NCI-H1092 (cell line): ENCODE measurements around the gene PTCD2.

Source experiments
- DNase-seq: peaks from one replicate; lab custom pipeline; 2025; lab: John Stamatoyannopoulos, UW

Gene PTCD2, protein sequence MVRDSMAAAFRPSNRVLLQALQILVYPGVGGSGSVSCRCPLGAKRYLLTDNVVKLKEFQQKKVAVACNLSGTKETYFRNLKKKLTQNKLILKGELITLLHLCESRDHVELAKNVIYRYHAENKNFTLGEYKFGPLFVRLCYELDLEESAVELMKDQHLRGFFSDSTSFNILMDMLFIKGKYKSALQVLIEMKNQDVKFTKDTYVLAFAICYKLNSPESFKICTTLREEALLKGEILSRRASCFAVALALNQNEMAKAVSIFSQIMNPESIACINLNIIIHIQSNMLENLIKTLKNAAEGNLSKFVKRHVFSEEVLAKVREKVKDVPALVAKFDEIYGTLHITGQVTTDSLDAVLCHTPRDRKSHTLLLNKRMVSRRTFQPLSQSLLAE

DNA sequence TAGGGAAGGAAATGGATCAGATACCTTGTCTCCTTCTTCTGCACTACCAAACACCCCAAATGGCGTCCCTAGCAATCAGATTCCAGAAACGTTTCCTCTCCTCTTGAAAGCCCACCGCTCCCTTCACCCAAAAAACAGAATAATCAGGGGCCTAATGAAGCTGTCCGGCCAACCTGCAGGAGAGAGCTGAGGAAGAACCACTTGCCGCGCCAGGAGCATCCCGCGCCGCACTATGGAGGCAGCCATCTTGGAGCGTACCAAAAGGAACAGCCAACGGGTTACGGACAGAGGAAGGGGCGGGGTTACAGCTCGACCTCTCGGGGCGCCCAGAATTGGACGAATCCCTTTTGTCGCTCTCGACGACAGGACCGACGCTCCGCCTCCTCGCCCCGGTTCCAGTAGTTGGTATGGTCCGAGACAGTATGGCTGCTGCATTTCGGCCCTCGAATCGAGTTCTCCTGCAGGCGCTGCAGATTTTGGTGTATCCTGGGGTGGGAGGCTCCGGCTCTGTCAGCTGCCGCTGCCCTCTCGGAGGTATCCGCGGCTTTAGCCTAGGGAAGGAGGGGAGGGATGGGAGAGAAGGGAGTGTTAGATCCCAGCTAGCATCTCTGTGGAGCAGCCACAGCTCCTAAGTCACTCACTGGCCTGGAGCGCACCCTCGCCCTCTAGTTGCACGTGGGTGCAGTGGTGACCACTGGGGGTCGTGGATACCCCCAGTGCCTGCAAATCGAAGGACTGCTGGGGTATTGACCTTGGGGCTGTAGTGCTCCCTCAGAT is at the start of gene PTCD2, which contains the start of gene MRPS27:
Gene PTCD2 (plus strand): TSS at position 398 of the 777 bp plus-strand sequence. CDS start 10 bp downstream, at position 408.
Gene MRPS27 (minus strand): TSS at position 265 of the 777 bp plus-strand sequence. CDS start 19 bp downstream, at position 246.
- DNase-seq: peak; percentile 94

DNA sequence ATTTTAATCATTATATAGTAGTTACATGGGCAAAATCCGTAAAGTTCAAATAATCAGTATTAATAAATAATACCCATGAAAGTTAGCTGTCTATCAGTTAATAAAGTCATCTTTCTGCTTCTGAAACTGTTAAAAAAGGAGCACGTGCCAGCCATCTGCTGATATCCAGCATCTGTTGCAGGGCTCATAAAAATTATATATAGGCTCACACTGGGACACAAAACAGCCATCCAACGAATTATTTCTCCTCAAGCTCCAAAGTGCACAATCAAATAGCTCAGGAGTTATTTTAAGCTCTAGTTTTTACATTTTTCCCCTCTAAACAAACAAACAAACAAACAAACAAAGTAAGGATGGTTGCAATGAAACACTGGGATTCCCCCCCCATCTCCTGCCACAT is 48.5 kb upstream of the PTCD2 start:
- DNase-seq: no peak

DNA sequence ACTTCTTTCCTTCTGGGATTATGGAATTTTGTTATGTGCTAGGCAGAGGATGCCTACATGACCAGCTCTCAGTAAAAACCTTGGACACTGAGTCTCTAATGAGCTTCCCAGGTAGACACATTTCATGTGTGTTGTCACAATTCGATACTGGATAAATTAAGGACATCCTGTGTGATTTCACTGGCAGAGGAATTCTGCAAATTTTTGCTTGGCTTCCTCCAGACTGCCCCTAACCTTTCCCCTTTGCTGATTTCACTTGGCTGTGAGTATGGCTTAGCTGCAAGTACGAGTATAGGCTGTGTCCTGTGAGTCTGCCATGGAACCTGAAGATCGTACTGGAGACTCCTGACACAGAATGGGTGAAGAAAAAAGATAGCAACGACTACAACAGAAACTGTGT is 47.8 kb upstream of the PTCD2 start:
- DNase-seq: no peak

DNA sequence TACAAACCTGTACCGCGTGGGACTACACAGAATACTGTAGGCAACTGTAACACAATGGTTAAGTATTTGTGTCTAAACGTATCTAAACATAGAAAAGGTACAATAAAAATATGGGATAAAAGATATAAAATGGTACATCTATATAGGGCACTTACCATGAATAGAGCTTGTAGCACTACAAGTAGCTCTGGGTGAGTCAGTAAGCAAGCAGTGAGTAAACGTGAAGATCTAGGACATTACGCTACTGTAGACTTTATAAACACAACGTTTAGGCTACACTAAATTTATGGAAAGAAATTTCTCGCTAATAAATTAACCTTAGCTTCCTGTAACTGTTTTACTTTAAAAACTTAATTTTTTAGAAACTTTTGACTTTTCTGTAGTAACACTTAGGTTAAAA is 46.6 kb upstream of the PTCD2 start:
- DNase-seq: no peak

DNA sequence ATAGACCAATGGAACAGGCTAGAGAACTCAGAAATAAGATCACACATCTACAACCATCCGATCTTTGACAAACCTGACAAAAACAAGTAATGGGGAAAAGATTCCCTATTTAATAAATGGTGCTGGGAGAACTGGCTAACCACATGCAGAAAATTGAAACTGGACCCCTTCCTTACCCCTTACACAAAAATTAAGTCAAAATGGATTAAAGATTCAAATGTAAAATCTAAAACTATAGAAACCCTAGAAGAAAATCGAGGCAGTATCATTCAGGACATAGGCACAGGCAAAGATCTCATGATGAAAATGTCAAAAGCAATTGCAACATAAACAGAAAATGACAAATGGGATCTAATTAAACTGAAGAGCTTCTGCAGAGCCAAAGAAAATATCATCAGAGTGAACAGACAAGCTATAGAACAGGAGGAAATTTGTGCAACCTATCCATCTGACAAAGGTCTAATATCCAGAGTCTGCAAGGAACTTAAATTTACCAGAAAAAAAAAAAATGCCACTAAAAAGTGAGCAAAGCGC is 43.9 kb upstream of the PTCD2 start:
- no peak for DNase-seq

DNA sequence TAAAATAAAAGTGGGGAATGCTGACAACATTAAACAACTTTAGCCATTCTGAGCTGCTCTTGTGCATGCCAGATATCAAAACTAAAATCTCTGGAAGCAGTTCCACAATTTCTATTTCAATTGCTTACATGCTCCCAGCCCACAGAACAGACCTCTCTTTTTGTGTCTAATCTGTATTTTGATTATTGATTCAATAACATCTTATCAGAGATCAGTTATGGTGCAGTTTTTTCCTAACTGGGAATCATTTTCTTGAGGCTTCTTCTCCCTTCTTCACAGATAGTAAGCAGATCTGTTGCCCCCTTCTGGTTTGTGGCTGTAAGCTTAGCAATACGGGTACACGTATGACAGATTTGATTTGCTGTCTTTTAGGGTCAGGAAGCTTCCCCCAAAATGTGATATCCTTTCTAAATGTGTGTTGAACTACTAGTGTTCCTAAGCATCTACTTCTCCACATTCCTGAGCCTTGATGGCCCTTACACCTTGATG is 39.5 kb upstream of the PTCD2 start:
- DNase-seq: no peak

DNA sequence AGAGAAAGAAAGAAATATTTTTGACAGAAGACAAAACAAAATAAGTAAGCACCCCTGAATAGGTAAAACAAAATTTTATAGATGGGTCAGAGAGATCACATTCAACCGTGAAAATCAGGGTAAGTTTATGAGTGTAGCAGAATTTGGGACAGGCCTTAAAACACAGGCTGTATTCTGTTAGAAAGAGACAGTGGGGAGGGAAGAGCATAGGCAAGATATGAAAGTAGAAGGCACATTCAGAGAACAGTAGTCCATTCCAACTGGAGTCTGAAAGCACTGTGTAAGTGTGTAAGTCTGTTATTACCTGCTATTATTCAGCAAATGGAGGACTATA is 38.8 kb upstream of the PTCD2 start:
- DNase-seq: no peak

DNA sequence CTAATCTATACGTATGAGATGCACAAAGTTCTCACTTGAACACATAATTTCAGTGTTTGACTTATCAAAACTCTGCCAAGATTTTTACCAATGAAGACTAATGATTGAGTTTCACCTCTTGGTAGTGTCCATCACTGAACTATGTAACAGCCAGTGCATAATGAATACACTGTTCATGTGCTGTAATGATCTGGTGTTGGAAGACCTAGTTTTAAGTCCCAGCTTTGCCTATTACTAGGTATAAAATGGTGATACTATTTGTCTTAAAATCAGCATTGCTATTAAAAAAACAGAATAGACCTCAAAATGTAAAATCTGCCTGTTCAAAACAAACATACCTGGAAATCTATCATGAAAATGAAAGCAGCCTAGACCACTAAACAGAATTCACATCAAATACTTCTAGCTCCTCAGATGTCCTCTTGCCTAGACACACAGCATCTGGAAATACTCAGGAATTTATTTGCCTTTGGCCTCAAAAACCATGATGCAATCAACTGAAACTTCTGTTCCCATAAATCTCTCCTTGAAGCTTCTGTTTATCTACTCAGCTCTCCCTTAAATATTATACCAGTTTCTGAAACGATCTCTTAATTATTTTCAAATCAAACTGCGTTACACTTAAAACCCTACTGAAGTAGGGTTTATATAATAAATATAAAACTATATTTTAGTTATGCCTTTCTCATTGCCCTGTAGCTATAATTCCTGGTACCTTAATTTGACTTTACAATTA is 38.2 kb upstream of the PTCD2 start:
- DNase-seq: no peak

DNA sequence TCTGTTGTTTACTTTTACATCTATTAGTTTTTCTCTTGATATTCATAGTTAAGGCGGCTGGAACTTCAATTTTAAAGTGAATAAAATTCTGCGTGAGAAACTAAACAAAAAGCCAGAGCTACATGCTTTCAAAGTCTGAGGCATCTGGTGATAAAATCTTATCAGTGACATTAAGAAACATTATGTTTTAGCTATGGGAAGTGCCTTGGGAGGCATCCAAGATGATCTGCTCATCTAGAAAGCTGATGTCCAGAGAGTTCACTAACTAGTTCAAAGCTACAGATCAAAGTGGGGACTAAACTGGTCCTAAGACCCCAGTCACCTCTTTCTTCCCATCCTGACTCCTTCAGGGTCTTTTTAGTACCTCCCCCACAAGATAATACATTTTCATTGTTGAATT is 37.3 kb upstream of the PTCD2 start:
- no peak for DNase-seq

DNA sequence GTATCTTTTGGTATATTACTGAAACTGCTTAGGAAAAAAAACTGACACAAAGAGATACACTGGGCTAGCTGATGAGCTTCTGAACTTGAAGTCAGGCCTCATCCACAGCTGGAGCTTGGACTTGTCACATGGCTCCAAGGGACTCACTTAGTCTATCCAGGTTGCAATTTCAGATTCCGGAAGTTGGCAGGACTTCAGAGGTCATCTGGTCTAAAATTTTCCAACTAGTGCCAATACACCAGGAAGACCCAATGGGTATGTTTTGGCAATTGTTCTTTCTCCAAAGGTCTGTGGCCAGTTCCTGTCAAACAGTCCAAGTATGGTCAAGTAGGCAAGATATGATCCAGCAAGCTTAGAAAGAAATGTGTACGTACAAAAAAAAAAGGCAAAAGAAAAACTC is 36.8 kb upstream of the PTCD2 start:
- no peak for DNase-seq

DNA sequence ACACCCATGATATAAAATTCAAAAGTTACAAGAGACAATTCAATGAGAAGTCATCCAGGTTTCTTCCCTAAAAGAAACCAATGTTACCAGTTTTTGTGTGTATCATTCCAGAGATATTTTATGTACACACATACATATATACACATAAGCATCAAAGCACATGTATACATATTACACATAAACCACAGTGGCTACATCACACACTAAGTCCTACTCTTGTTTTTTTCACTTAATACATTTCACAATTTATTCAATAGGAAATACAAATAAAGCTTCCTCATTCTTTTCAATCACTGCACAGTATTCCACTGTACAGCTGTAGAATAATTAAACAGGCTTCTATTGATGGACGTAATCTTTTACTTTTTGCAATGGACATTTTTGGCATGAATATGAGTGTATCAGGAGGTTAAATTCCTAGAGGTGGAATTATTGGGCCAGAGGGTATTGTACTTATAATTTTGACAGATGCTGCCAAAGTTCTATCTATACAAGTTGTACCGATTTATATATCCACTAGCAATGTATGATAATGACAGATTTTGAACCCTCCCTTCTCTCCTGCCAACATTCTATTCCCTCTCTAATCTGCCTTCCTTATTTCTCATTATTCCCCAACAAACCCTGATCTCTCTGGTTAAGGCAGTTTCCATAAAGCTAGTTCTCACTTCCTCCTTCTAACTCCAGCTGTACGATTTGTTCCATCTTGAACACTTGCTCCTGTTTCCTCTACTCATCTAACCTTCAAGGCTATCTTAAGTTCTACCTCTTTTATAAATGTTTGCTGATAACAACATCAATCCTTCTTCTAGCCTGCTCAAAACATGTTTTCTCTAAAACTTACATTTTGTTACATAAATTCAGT is 35.4 kb upstream of the PTCD2 start:
- no peak for DNase-seq

DNA sequence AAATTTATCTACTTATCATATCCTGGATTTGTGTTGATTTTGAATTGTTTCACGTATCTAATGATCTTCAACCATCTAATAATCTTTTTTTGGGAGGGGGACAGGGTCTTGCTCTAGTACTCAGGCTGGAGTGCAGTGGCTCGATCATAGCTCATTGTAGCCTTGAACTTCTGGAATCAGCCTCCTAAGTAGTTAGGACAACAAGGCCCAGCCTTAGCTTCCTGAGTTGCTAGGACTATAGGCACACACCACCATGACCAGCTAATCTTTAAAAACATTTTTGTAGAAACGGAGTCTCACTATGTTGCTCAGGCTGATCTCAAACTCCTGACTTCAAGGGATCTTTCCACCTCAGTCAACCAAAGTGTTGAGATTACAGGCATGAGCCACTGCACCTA is 34.8 kb upstream of the PTCD2 start:
- no peak for DNase-seq

DNA sequence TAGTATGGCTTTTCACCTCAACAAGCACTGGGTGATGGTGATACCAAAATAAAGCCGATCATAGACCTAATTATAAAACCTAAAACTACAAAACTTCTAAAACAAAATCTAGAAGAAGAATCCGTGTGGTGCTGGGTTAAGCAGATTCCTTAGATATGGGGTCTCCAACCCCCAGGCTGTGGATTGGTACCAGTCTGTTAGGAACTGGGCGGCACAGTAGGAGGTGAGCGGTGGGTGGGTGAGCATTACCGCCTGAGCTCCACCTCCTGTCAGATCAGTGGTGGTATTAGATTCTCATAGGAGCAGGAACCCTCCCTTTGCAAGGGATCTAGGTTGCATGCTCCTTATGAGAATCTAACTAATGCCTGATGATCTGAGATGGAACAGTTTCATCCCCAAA is 33.4 kb upstream of the PTCD2 start:
- no peak for DNase-seq

DNA sequence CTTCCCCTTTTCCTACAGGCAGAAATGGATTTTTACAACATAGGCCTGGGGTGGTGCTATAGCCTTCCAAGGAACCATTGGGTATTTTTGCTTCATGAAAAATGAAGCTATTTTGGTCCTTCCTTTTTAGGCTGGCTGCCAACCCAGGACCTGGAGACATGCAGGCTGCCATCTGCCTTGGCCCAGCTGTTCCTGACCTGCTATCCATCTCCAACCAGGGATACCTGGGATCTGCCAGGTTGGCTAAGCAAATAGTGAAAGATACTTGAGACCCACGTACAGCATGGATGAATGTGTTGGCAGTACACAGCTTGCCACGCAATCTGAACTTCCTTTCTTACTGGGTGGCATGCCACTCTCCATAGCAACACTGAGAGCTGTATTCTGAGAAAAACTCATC is 31.2 kb upstream of the PTCD2 start:
- DNase-seq: peak; percentile 74

DNA sequence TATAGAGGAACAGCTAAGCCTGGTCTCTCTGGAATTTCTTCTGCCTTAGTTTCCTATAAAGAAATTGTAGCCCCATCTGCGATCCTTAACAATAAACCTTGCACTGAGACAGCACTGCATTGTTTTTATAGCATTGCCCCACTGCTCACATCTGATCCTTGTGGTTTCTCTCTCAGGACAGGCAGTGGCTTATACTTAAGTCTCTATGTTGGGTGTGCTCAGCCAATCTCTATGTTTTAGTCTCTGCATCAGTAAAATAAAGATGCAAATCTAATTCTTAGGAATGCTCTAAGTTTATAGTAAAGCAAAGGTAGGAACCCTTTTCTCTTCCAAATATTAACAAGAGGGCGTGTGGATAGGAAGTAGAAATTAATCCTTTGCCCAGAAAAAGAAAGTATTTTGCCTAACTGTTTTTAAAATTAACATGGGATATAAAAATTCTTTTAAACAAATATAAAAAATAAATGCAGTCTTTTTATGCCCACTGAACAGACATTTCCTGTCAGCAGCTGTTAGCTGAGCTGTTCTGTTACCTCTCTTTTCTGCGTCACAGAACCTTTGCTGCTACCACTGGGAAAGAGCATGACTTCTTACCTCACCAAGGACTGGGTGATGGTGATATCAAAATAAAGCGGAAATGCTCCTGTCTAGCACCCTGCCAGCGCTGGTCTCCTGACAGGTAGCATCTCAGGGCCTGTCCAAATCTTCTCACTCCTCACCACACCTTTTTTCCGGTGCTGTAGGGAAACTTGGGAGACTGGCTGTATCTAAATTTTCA is 29.6 kb upstream of the PTCD2 start:
- no peak for DNase-seq

DNA sequence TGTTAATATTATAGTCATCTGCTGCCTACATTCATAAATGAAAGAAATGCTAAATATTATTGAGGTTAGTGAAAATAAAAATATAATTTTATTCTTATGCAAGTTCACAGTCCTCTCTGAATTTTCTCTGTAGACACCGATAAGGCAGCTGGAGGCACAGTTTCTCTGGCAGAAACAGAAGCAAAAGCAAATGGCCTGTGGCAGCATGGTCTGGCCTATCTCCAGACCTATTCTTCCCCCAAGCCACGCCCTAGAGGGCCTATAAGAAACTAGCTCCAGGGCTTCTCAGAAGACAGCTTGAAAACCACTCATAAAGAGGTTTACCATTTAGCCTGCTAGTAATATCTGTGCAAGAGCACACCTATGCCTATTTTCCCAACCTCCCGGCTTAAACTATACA is 28.6 kb upstream of the PTCD2 start:
- DNase-seq: no peak

DNA sequence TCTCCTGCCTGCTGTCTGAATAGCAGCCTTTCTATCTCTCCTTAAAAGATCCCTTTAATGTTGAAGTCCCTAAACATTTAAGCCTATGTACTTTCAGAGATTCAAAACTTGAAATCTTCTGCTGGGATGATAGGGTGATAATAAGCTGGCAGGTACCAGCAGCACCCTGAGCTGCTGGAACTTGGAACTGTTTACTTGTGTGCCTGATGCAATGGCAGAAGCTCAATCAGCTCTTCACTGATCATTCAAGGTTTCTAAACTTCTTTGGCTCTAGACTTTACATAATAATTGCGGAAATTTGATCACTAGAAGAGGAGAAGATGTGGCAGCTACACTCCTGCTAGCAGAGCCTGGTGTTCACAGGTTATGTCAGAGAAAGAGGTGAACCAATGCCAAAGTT is 27.8 kb upstream of the PTCD2 start:
- no peak for DNase-seq

DNA sequence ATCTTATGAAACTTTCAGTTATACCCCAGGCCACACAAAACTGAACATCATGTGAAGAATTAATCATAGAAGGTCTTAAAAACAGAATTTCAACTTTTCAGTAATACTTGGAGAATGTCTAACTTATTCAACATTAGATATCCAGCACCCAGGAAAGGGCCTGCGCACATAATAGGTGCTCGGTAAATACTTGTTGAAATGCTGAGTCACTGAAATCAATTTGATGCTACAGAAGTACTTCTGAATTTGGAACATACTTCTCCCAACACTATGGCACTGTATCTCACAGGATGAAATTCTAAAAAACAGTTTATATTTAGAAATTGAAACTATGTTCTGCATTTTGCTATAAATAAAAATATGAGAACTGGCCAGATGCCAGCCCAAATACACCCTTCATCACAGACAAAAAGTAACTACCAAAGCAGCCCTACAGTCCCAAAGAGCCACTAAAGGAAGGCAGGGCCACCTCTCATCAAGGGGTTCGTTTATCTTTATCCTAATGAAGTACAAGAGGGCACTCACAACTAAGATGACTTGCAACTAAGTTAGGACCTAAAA is 26.6 kb upstream of the PTCD2 start:
- no peak for DNase-seq

DNA sequence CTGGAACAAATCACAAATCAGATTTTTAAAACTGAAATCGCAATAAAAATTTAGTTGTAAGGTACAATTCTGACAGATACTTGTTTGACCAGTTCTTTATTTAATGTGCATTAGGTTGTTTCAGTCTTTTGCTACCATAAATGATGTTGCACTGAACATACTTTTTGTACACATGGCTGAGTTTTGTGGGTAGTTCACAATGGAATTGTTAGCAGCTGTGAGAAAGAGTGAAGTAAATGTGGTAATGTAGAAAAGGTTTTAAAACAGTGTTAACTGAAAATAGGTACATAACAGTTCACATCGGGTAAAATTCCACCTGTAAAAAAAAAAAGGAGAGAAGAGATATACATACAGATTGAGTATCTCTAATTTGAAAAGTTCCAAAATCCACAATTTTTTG is 25.7 kb upstream of the PTCD2 start:
- DNase-seq: no peak

DNA sequence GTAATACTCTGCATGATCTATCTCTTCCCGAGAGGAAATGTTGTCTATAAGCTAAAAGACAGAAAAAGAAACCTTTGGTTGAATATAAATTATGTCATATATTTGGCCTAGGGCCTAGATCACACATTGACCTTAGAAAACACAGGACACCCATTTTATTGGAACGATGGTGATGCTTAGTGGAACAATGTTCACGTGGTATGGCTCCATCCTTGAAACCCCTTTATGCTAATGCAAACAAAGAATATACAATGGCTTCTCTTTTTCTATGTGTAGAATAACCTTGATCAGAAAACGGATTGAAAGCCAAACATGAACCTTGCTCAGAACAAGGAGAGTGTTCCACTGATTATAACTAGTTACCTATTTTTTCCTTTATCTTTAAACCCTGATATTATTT is 24.6 kb upstream of the PTCD2 start:
- DNase-seq: no peak
